Omental fat pad (tissue), 4 donors: ENCODE measurements around the gene IFIH1. TPM values are rescaled to one million over a fixed set of nuclear protein-coding genes. Genes with fewer than 3 reads are reported as not detected.

Experiments used
- ATAC-seq: fragments of 150-250 bp; one replicate; pipeline ENCODE4 v1.9.1; 2016; ENCODE audit warnings: mild to moderate bottlenecking, moderate library complexity; ENCODE audit not compliant: low FRiP score
- DNase-seq: peaks from one replicate; pipeline ENCODE4 v3.0.0-alpha.2; 2019; ENCODE audit warnings: low spot score
- CTCF ChIP-seq, 3 donors: fragments of 450-650 bp; IDR thresholded peaks; one replicate each; pipeline ENCODE4 v1.5.1; 2016 to 2017; ENCODE audit warnings: antibody characterized with exemption in 3 of 3, mild to moderate bottlenecking in 3 of 3, moderate library complexity in 2 of 3
- total RNA-seq, 4 donors: library from RNA; depleted of rRNA; stranded (reverse); fragments of >200 nt; gene quantifications; one replicate each; pipeline ENCODE4 v1.1.0, GENCODE V29; 2016

Gene IFIH1
- total RNA-seq, 4 donors from 2014 or later: 7.5 to 36.9 (median 11.4) TPM

- no peak for ATAC-seq
- no peak for DNase-seq
- no peak for TF ChIP-seq CTCF (IDR thresholded peaks at IDR 0.05)
Observed at GRCh38 chr2:162315938-162316337, 2.5 kb downstream of the IFIH1 start.

- no peak for TF ChIP-seq CTCF (IDR thresholded peaks at IDR 0.05)
- DNase-seq (no peak), ATAC-seq (no peak)
Observed at GRCh38 chr2:162312853-162313252, 5.6 kb downstream of the IFIH1 start.

- ATAC-seq (no peak), DNase-seq (no peak)
- no peak for TF ChIP-seq CTCF (IDR thresholded peaks at IDR 0.05)
Observed at GRCh38 chr2:162308747-162309503, 9.6 kb downstream of the IFIH1 start.

- ATAC-seq: no peak
- DNase-seq: no peak
- no peak for TF ChIP-seq CTCF (IDR thresholded peaks at IDR 0.05)
Observed at GRCh38 chr2:162305901-162306300, 12.6 kb downstream of the IFIH1 start.

- no peak for TF ChIP-seq CTCF (IDR thresholded peaks at IDR 0.05)
- ATAC-seq: no peak
- DNase-seq: no peak
Observed at GRCh38 chr2:162301877-162302276, 16.6 kb downstream of the IFIH1 start.

- peak in 1 of 3 donors; percentile 35 for TF ChIP-seq CTCF (IDR thresholded peaks at IDR 0.05)
- peak; percentile 82 for ATAC-seq
- DNase-seq: peak; percentile 33
Observed at GRCh38 chr2:162301151-162301804, 17.2 kb downstream of the IFIH1 start.

GRCh38 chr2:162300266-162300665, 18.2 kb downstream of the IFIH1 start:
- TF ChIP-seq CTCF (IDR thresholded peaks at IDR 0.05): no peak
- ATAC-seq (no peak), DNase-seq (no peak)
